HepG2 (cell line): ENCODE measurements around the gene CXCR5. TPM values are rescaled to one million over a fixed set of nuclear protein-coding genes. Genes with fewer than 3 reads are reported as not detected.
A peak's percentile ranks its signal among the peaks of the same experiment; 100 is the strongest.

Experiments
- ATAC-seq: fragments of 200-7000 bp; cut with Tn5 transposase; 3 replicates; pipeline ENCODE4 v1.9.1; 2020; ENCODE audit warnings: mild to moderate bottlenecking, moderate library complexity
- BruUV-seq: library from RNA; stranded (reverse); fragments of 400-500 nt; replicated peaks from 2 replicates; lab custom pipeline; 2021; lab: Mats Ljungman, UMichigan
- CTCF ChIA-PET: fragments of 300-600 bp; formaldehyde crosslinking; extraction: SDS; loops from one replicate; lab custom pipeline; 2021; ENCODE audit warnings: low total read pairs, inconsistent platforms, low intra/inter-chr PET ratio; lab: Yijun Ruan, JAX
- POLR2A ChIA-PET: fragments of 350-600 bp; sonication (Branson Sonifier 250); formaldehyde crosslinking; loops from one replicate; lab custom pipeline; 2020; ENCODE audit warnings: antibody characterized with exemption, inconsistent platforms; lab: Yijun Ruan, JAX
- DNase-seq: peaks from one replicate; pipeline ENCODE4 v3.0.0-alpha.2; 2015; ENCODE audit warnings: low spot score
- FAIRE-seq: peaks from 3 replicates; lab custom pipeline; 2011; peaks lifted over from hg19 to GRCh38; lab: Jason Lieb, UNC
- H2AFZ ChIP-seq: one replicate; pipeline ENCODE4 v1.6.1; 2011; ENCODE audit warnings: low read length, inconsistent platforms
- H3K27ac ChIP-seq: fragments of 300-600 bp; 3 replicates; pipeline ENCODE4 v1.8.0; 2011; ENCODE audit warnings: mixed run types, mild to moderate bottlenecking, mixed read lengths, low read length, inconsistent platforms; ENCODE audit not compliant: insufficient read depth; ENCODE audit errors: extremely low read length
- H3K27me3 ChIP-seq, 2 experiments: fragments of 200-600 bp in 1 of 2; 2 replicates in 1 of 2; 3 replicates in 1 of 2; pipeline versions ENCODE4 v1.6.0 to v1.8.0; 2011; ENCODE audit warnings: low read length in 2 of 2, mild to moderate bottlenecking in 2 of 2, moderate library complexity in 2 of 2, inconsistent platforms in 1 of 2; ENCODE audit not compliant: insufficient read depth in 2 of 2, control insufficient read depth in 1 of 2
- H3K36me3 ChIP-seq, 2 experiments: fragments of 200-600 bp in 1 of 2; replicated peaks in 1 of 2; 2 replicates in 1 of 2; 3 replicates in 1 of 2; pipeline versions ENCODE4 v1.5.1 to v1.8.0; 2011; ENCODE audit warnings: low read length in 2 of 2, inconsistent platforms in 1 of 2; ENCODE audit not compliant: insufficient read depth in 2 of 2, control insufficient read depth in 1 of 2
- H3K4me1 ChIP-seq: 2 replicates; pipeline ENCODE4 v1.5.1; 2012; ENCODE audit warnings: low read length, inconsistent platforms; ENCODE audit not compliant: insufficient read depth
- H3K4me2 ChIP-seq: 2 replicates; pipeline ENCODE4 v1.6.0; 2011; ENCODE audit warnings: low read depth, low read length, inconsistent platforms
- H3K4me3 ChIP-seq, 3 experiments: fragments of 200-600 bp in 1 of 3; sonication (generic), shearing (Covaris generic) in 1 of 3; replicated peaks in 1 of 3; 2 replicates each; pipeline ENCODE4 v1.5.1; 2011 to 2016; ENCODE audit warnings: low read length in 3 of 3, inconsistent platforms in 2 of 3, low read depth in 2 of 3, mild to moderate bottlenecking in 2 of 3, control low read depth in 1 of 3, mixed read lengths in 1 of 3; ENCODE audit not compliant: insufficient read depth in 1 of 3
- H3K79me2 ChIP-seq: one replicate; pipeline ENCODE4 v1.6.1; 2011; ENCODE audit warnings: low read length, inconsistent platforms; ENCODE audit not compliant: insufficient read depth
- H3K9ac ChIP-seq: 2 replicates; pipeline ENCODE4 v1.6.0; 2011; ENCODE audit warnings: mild to moderate bottlenecking, low read depth, low read length, inconsistent platforms; ENCODE audit not compliant: insufficient read depth
- H3K9me3 ChIP-seq: 2 replicates; pipeline ENCODE4 v1.5.1; 2012; ENCODE audit warnings: mild to moderate bottlenecking, low read length
- H4K20me1 ChIP-seq: 2 replicates; pipeline ENCODE4 v1.6.0; 2011; ENCODE audit warnings: inconsistent platforms, mild to moderate bottlenecking, low read length, moderate library complexity; ENCODE audit not compliant: insufficient read depth
- ISX ChIP-seq: sonication (generic); formaldehyde crosslinking; conservative IDR thresholded peaks from 2 replicates; pipeline ENCODE4 v1.5.0; 2020; ENCODE audit warnings: missing genetic modification reagents
- KLF13 ChIP-seq: sonication (generic); formaldehyde crosslinking; IDR thresholded peaks from 2 replicates; pipeline ENCODE4 v1.4.0; 2020; ENCODE audit warnings: mild to moderate bottlenecking, missing genetic modification reagents
- NAIF1 ChIP-seq: sonication (generic); formaldehyde crosslinking; IDR thresholded peaks from 2 replicates; pipeline ENCODE4 v1.5.0; 2020; ENCODE audit warnings: mild to moderate bottlenecking, missing genetic modification reagents, borderline replicate concordance
- RBM22 ChIP-seq: fragments of 200-400 bp; formaldehyde crosslinking; optimal IDR thresholded peaks from 2 replicates; pipeline ENCODE3; 2017; ENCODE audit warnings: mild to moderate bottlenecking, low read length, moderate library complexity
- ZNF547 ChIP-seq: sonication (generic); formaldehyde crosslinking; IDR thresholded peaks from 2 replicates; pipeline ENCODE4 v1.5.1; 2020; ENCODE audit warnings: mild to moderate bottlenecking, missing genetic modification reagents
- WGBS: methylation state at CpG from one replicate; pipeline ENCODE4 v1.1.6; 2017; ENCODE audit warnings: low lambda C conversion rate; 5-methylcytosine and 5-hydroxymethylcytosine counted together
- in situ Hi-C: cut with HindIII; loops from 2 replicates; pipeline ENCODE4 v1.10.0; 2017; ENCODE audit warnings: low pct_unique_long_range_greater_than_20kb; ENCODE audit not compliant: extremely low pct_ligation_motif_present
- intact Hi-C: fragments of 100-400 bp; cut with micrococcal nuclease; formaldehyde crosslinking; loops from one replicate; pipeline ENCODE4 v1.10.0; 2022; ENCODE audit not compliant: unreplicated experiment
- polyA plus RNA-seq, 8 experiments: library from polyadenylated mRNA; depleted of rRNA in 3 of 8; stranded (reverse) in 7 of 8; unstranded in 1 of 8; fragments of >200 nt; fragmentation: Illumina TruSeq in 4 of 8; extraction: Trizol in 4 of 8; gene quantifications; 2 replicates each; pipeline versions ENCODE4 v1.2.1 to v1.2.3, GENCODE V29; 2011 to 2016; ENCODE audit warnings: low read depth in 4 of 8, missing spikeins in 1 of 8, mixed read lengths in 1 of 8; ENCODE audit not compliant: insufficient read depth in 1 of 8
- total RNA-seq, 5 experiments: library from RNA; depleted of rRNA; stranded (reverse); fragments of >200 nt; fragmentation: Illumina TruSeq; extraction: Trizol; gene quantifications; 2 replicates each; pipeline ENCODE4 v1.2.3, GENCODE V29; 2016; ENCODE audit warnings: low read depth in 1 of 5

The CXCR5 gene
- total and polyA plus RNA-seq, 2 of the 13 experiments (the other 11 are each of a cell fraction or from before 2014, with no cell fraction given) = not detected

DNA sequence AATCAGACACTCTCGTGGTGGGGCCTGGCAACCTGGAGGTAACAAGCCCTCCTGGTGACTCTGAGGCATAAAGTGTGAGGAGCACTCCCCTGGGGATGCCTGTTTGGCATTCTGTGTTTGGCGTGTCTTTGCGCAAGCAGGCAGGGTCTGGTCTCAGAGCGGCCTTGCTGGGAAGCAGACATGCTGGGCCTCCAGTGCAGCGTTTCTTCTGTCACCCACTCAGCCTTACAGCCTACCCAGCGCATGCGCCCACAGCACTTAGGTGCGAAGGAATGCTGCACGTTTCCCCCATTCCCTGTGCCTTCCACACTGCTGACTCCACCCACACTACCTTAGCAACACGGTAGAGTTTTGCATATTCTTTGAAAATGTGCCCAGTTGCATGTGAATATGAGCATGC, 7.4 kb upstream of the CXCR5 start:
- H3K27ac ChIP-seq = no peak overlapping the region
- WGBS = 71% methylated on average over 5 of the region's 10 CpGs
- in situ Hi-C loops = no loop called here

DNA sequence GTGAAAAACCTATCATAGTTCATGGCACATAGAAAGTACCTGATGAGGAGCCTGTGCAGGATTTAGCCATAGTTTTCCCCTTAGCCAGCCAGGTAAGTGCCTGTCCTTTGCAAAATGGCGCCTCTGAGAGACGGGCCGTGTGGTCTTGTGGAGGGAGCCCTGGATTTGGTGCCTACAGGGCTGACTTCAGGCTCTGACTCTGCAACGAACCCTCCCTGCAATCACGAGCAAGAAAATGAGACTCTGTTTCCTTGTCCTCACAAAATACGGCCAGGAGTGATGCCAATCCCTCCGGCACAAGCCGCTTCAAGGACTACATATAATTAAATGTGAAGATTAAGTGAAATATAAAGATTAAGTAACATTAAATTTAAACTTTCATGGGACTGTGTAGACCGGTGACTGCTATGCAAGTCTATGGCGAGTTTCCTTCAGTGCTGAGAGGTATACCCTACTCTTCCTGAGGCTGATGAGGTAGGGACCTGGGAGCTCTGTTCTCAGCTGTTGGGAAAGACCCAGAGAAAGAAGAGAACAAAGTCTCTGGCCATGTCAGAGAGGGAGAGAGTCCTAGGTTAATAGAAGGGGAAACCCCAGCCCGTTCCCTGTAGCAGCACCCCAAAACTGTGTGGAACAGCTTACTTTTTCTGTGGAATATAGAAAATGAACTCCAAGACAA, 6.1 kb upstream of the CXCR5 start:
- peaks cover 17% of the 10 kb centered on the region for H3K4me1 ChIP-seq
- ATAC-seq (no peak), FAIRE-seq (no peak), DNase-seq (no peak)
- peak overlapping the region; percentile 42 for H2AFZ ChIP-seq
- no peak overlapping the region for H3K4me2 ChIP-seq
- TF ChIP-seq NAIF1 (CRISPR knock-in tag) (no peak), ISX (CRISPR knock-in tag) (no peak), KLF13 (CRISPR knock-in tag) (no peak), ZNF547 (CRISPR knock-in tag) (no peak)
- POLR2A ChIA-PET = interaction anchor here (1.8 kb wide), 1 partner anchor 86 kb away, joined by 8 read pairs; the partner anchor contains the start of gene DDX6
- H3K9ac ChIP-seq = no peak overlapping the region
- H3K9me3 ChIP-seq = no peaks in the 10 kb centered on the region
- peaks cover 0 to 6% of the 10 kb centered on the region in 2 experiments; a peak in 2 of 5 replicates for H3K27me3 ChIP-seq
- intact Hi-C loops = no loop called here
- H3K79me2 ChIP-seq = no peaks in the 10 kb centered on the region
- H3K36me3 ChIP-seq = no peaks in the 10 kb centered on the region
- in situ Hi-C loops = no loop called here
- BruUV-seq = no TSS peak
- H3K27ac ChIP-seq = no peak overlapping the region
- CTCF ChIA-PET = no interaction called here
- WGBS = 71% methylated on average over 11 of the region's 11 CpGs
- no peak overlapping the region for H3K4me3 ChIP-seq
- H4K20me1 ChIP-seq = no peaks in the 10 kb centered on the region

More for the DNA sequence above, 7.4 kb upstream of the CXCR5 start:
- POLR2A ChIA-PET = no interaction called here
- no peak overlapping the region for H3K4me3 ChIP-seq
- FAIRE-seq = no peak
- CTCF ChIA-PET = no interaction called here
- H3K27me3 ChIP-seq = peaks cover 0 to 3% of the 10 kb centered on the region in 2 experiments; a peak in 2 of 5 replicates
- H4K20me1 ChIP-seq = no peaks in the 10 kb centered on the region
- H3K4me1 ChIP-seq = peaks cover 17% of the 10 kb centered on the region
- H3K4me2 ChIP-seq = no peak overlapping the region
- no peaks in the 10 kb centered on the region for H3K9me3 ChIP-seq
- no peaks in the 10 kb centered on the region for H3K79me2 ChIP-seq
- no TSS peak for BruUV-seq
- intact Hi-C loops = no loop called here
- no peak for DNase-seq
- H3K36me3 ChIP-seq = no peaks in the 10 kb centered on the region
- ATAC-seq = no peak
- TF ChIP-seq RBM22 = no peak
- no peak for TF ChIP-seq NAIF1 (CRISPR knock-in tag)
- no peak overlapping the region for H2AFZ ChIP-seq
- H3K9ac ChIP-seq = no peak overlapping the region
